HepG2 (cell line): Measurements from ENCODE around the gene ZMYM4.

Experiments
- ASH2L ChIP-seq: fragments of 300-600, 200-600 bp; sonication (generic); IDR thresholded peaks from 2 replicates; pipeline ENCODE4 v1.7.0; 2017; ENCODE audit warnings: low read depth, mild to moderate bottlenecking, moderate library complexity, mixed read lengths, low read length; ENCODE audit not compliant: insufficient read length
- JUND ChIP-seq: sonication (generic); formaldehyde crosslinking; IDR thresholded peaks from 2 replicates; pipeline ENCODE4 v1.8.0; 2022; ENCODE audit warnings: mild to moderate bottlenecking, missing genetic modification reagents
- KMT2A ChIP-seq: sonication (generic); formaldehyde crosslinking; IDR thresholded peaks from 2 replicates; pipeline ENCODE4 v1.4.0; 2020; ENCODE audit warnings: missing genetic modification reagents
- NONO ChIP-seq, 2 experiments: fragments of 450-650 bp in 1 of 2; sonication (generic) in 1 of 2; formaldehyde crosslinking in 1 of 2; IDR thresholded peaks in 1 of 2; conservative IDR thresholded peaks in 1 of 2; 2 replicates each; pipeline versions ENCODE4 v1.6.1 to v1.8.0; 2017 to 2022; ENCODE audit warnings: mild to moderate bottlenecking in 1 of 2, missing genetic modification reagents in 1 of 2, moderate library complexity in 1 of 2
- SP140L ChIP-seq: sonication (generic); formaldehyde crosslinking; IDR thresholded peaks from 2 replicates; pipeline ENCODE4 v1.4.0; 2020; ENCODE audit warnings: missing genetic modification reagents, borderline replicate concordance
- SRF ChIP-seq: IDR thresholded peaks from 2 replicates; pipeline ENCODE4 v1.6.1; 2011; ENCODE audit warnings: mild to moderate bottlenecking, low read depth, low read length, moderate library complexity
- ZNF639 ChIP-seq: conservative IDR thresholded peaks from 2 replicates; pipeline ENCODE4 v1.6.1; 2018; ENCODE audit warnings: missing genetic modification reagents
- TF ChIP-seq, protein P1 (sequence below): sonication (generic); formaldehyde crosslinking; IDR thresholded peaks from 2 replicates; pipeline ENCODE4 v1.5.0; 2020; ENCODE audit warnings: mild to moderate bottlenecking, missing genetic modification reagents, moderate library complexity

DNA sequence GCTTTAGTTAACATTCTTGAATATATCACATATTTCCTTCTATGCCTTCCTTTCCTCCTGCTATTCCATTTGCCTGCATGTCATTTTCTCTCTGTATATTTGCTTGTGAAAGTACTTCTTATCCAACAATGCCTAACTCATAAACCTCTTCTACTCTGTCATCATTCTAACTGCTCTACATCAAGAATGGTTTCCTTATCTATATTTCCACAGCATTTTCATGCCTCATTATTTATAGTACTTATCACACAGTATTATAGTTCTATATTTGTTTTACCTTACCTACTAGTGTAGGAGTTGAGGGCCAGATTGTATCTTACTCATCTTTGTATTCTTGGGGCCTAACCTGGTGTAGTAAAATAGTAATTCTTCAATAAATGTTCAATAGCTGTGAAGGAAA, 91.5 kb downstream of the ZMYM4 start:
- TF ChIP-seq SP140L (CRISPR knock-in tag) (no peak), SRF (no peak), NONO (IDR thresholded peaks at IDR 0.05) (no peak), NONO (CRISPR knock-in tag; conservative IDR thresholded peaks at IDR 0.05) (no peak), ASH2L (no peak), ZNF639 (CRISPR knock-in tag) (no peak), JUND (CRISPR knock-in tag) (no peak), KMT2A (CRISPR knock-in tag) (no peak)
- TF ChIP-seq, protein P1, sequence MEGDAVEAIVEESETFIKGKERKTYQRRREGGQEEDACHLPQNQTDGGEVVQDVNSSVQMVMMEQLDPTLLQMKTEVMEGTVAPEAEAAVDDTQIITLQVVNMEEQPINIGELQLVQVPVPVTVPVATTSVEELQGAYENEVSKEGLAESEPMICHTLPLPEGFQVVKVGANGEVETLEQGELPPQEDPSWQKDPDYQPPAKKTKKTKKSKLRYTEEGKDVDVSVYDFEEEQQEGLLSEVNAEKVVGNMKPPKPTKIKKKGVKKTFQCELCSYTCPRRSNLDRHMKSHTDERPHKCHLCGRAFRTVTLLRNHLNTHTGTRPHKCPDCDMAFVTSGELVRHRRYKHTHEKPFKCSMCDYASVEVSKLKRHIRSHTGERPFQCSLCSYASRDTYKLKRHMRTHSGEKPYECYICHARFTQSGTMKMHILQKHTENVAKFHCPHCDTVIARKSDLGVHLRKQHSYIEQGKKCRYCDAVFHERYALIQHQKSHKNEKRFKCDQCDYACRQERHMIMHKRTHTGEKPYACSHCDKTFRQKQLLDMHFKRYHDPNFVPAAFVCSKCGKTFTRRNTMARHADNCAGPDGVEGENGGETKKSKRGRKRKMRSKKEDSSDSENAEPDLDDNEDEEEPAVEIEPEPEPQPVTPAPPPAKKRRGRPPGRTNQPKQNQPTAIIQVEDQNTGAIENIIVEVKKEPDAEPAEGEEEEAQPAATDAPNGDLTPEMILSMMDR (CRISPR knock-in tag): no peak
